Parathyroid adenoma (tissue), 2 donors: ENCODE data around the gene CYB5D1.
A peak's percentile ranks its signal among the peaks of the same experiment; 100 is the strongest.

Experiments
- H2AFZ ChIP-seq: fragments of 300-600 bp; sonication (generic); one replicate; pipeline ENCODE4 v1.7.0; 2017; ENCODE audit warnings: antibody characterized with exemption, mild to moderate bottlenecking
- H3K27ac ChIP-seq: fragments of 300-600 bp; sonication (generic); one replicate; pipeline ENCODE4 v1.7.0; 2017
- H3K27me3 ChIP-seq: fragments of 300-600 bp; sonication (generic); one replicate; pipeline ENCODE4 v1.7.0; 2017; ENCODE audit warnings: low read length; ENCODE audit not compliant: control insufficient read depth, insufficient read depth
- H3K36me3 ChIP-seq: fragments of 300-600 bp; sonication (generic); one replicate; pipeline ENCODE4 v1.7.0; 2017; ENCODE audit warnings: low read length; ENCODE audit not compliant: control insufficient read depth, insufficient read depth
- H3K4me1 ChIP-seq: fragments of 300-600 bp; sonication (generic); one replicate; pipeline ENCODE4 v1.7.0; 2017; ENCODE audit warnings: control low read depth
- H3K4me2 ChIP-seq: fragments of 300-600 bp; sonication (generic); one replicate; pipeline ENCODE4 v1.7.0; 2017; ENCODE audit warnings: low read length
- H3K4me3 ChIP-seq: fragments of 300-600 bp; sonication (generic); one replicate; pipeline ENCODE4 v1.7.0; 2017; ENCODE audit warnings: low read depth, low read length
- H3K79me2 ChIP-seq: fragments of 300-600 bp; sonication (generic); one replicate; pipeline ENCODE4 v1.7.0; 2017; ENCODE audit warnings: control low read depth
- H3K9ac ChIP-seq: fragments of 300-600 bp; sonication (generic); one replicate; pipeline ENCODE4 v1.7.0; 2017; ENCODE audit warnings: mild to moderate bottlenecking
- H3K9me3 ChIP-seq: fragments of 300-600 bp; sonication (generic); one replicate; pipeline ENCODE4 v1.7.0; 2017; ENCODE audit warnings: low read length; ENCODE audit not compliant: control insufficient read depth
- CTCF ChIP-seq: fragments of 300-600 bp; sonication (generic); IDR thresholded peaks from one replicate; pipeline ENCODE4 v1.7.0; 2017; ENCODE audit warnings: antibody characterized with exemption, mild to moderate bottlenecking
- donor health status: primary hyperparathyroidism.

CYB5D1 gene

GRCh38 chr17:7882068-7882467, 24.3 kb downstream of the CYB5D1 start:
- Histone ChIP-seq H3K4me2 (no peak overlapping the region), H3K4me3 (no peak overlapping the region), H3K27me3 (no peaks in the 10 kb centered on the region), H3K36me3 (no peaks in the 10 kb centered on the region), H3K4me1 (peaks cover 11% of the 10 kb centered on the region), H3K79me2 (no peaks in the 10 kb centered on the region), H3K27ac (peak overlapping the region; percentile 73), H3K9ac (no peak overlapping the region), H3K9me3 (no peaks in the 10 kb centered on the region), H2AFZ (peak overlapping the region; percentile 7)
- TF ChIP-seq CTCF = no peak

- H3K4me1 ChIP-seq = peaks cover 12% of the 10 kb centered on the region
- H3K9ac ChIP-seq = no peak overlapping the region
- no peaks in the 10 kb centered on the region for H3K79me2 ChIP-seq
- no peak overlapping the region for H2AFZ ChIP-seq
- no peaks in the 10 kb centered on the region for H3K9me3 ChIP-seq
- H3K4me3 ChIP-seq = no peak overlapping the region
- no peak for TF ChIP-seq CTCF
- H3K36me3 ChIP-seq = no peaks in the 10 kb centered on the region
- no peak overlapping the region for H3K4me2 ChIP-seq
- H3K27me3 ChIP-seq = no peaks in the 10 kb centered on the region
- H3K27ac ChIP-seq = peak overlapping the region; percentile 73
These were observed 24.8 kb downstream of the CYB5D1 start for GRCh38 chr17:7882629-7883028.

- Histone ChIP-seq H3K4me1 (peaks cover 21% of the 10 kb centered on the region), H3K27me3 (no peaks in the 10 kb centered on the region), H3K79me2 (no peaks in the 10 kb centered on the region), H3K9me3 (no peaks in the 10 kb centered on the region), H3K27ac (peak overlapping the region; percentile 73), H3K9ac (no peak overlapping the region), H3K4me3 (peak overlapping the region; percentile 8), H3K4me2 (peak overlapping the region; percentile 68), H3K36me3 (no peaks in the 10 kb centered on the region), H2AFZ (peak overlapping the region; percentile 44)
- no peak for TF ChIP-seq CTCF
These were observed 26.1 kb downstream of the CYB5D1 start for GRCh38 chr17:7883781-7884386.

GRCh38 chr17:7884581-7885366, 27.0 kb downstream of the CYB5D1 start:
- H3K4me2 ChIP-seq = no peak overlapping the region
- H3K4me3 ChIP-seq = peak overlapping the region; percentile 81
- H3K36me3 ChIP-seq = no peaks in the 10 kb centered on the region
- no peak overlapping the region for H3K9ac ChIP-seq
- H2AFZ ChIP-seq = no peak overlapping the region
- H3K27ac ChIP-seq = peak overlapping the region; percentile 85
- no peak for TF ChIP-seq CTCF
- no peaks in the 10 kb centered on the region for H3K79me2 ChIP-seq
- no peaks in the 10 kb centered on the region for H3K9me3 ChIP-seq
- no peaks in the 10 kb centered on the region for H3K27me3 ChIP-seq
- H3K4me1 ChIP-seq = peaks cover 29% of the 10 kb centered on the region
